Activated CD4-positive, alpha-beta T cell treated with anti-CD3 and anti-CD28 coated beads, Interleukin-2, amount 50 U/mL, for 4 hours (primary cell): ENCODE measurements around the gene SETDB1.

Source experiments
- DNase-seq, 2 experiments: peaks; one replicate each; pipeline ENCODE4 v3.0.0-alpha.2; 2020

Gene SETDB1

GRCh38 chr1:151006327-151007052, 80.3 kb downstream of the SETDB1 start, which contains the start of gene MINDY1:
Gene MINDY1 (minus strand): TSS chr1:151006902. CDS start chr1:151002617, 4,285 bp downstream.
- DNase-seq = peak in 1 of 2 experiments; percentile 8

DNA sequence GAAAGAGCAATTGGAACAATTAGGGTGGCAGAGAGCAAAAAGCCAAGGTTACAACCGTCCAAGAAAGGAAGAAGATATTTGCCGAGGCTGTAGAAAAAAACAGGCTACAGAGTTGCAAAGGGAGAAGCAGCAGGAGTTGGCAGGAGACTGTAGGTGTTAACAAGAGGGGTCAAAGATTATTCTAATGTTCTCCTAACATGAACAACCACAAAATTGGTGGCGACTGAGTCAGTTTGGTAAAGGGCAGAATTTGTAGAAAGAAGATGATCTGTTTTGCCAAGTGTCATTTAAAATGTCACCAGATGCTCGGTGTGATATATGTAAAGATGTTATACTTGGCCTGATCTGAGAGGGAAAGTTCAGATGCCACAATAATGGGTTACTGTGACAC, 81.7 kb downstream of the SETDB1 start:
- no peak for DNase-seq

- peak; percentile 92 to 93 for DNase-seq
These were observed 82.4 kb downstream of the SETDB1 start, which contains the start of gene PRUNE1 for GRCh38 chr1:151008244-151009205. Gene PRUNE1 (plus strand): TSS chr1:151008449. CDS start chr1:151008633, 184 bp downstream.

DNA sequence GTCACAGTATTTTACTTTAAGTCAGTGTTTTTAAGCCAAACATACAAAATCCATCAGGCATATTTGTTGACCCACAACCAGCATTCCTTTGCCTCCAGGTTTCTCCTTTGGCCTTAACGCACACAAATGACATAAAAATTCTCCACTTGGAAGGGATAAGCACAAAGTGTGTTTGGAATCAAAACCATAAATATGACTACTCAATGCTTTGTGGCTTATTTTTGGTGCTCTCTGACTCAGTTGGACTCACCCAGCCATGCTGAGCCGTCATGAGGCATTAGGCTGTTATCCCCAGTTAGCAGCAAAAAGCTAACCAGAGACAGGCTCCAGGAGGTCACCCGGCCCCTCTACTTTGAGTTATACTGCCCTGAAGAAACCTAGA, 83.0 kb downstream of the SETDB1 start:
- DNase-seq = no peak

- DNase-seq = no peak
These were observed 83.6 kb downstream of the SETDB1 start for GRCh38 chr1:151009674-151010345.

- DNase-seq = no peak
These were observed 84.2 kb downstream of the SETDB1 start for GRCh38 chr1:151010346-151010726.

DNA sequence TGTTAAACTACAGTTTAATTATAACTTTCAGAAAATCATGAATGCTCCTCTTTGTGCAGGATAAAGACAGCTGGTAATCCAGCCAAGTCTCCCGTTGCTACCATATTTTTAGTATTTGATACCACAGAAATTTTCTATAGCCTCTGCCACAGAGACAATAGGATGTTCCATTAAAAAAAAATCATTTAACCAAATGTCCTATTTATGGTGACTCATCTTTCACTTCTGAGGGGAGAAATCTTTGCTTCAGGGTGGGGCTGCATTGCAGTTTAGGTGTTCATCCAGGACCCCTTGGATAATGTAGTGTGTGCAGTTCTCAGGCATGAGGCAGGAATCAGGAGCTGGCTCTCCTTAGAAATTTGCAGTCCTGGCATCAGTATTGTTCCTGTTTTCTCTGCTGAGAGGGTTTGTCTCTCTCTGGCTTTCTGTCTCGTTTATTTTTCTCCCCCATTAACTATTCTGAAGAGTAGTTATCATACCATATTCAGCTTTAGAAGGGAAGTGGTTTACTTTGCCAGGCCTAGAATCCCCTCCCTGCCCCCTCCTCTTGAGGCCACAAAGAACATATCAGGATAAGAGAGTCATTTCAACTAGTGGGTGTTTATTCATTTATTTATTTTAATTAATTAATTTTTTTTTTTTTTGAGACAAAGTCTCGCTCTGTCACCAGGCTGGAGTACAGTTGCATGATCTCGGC, 85.1 kb downstream of the SETDB1 start:
- no peak for DNase-seq

DNA sequence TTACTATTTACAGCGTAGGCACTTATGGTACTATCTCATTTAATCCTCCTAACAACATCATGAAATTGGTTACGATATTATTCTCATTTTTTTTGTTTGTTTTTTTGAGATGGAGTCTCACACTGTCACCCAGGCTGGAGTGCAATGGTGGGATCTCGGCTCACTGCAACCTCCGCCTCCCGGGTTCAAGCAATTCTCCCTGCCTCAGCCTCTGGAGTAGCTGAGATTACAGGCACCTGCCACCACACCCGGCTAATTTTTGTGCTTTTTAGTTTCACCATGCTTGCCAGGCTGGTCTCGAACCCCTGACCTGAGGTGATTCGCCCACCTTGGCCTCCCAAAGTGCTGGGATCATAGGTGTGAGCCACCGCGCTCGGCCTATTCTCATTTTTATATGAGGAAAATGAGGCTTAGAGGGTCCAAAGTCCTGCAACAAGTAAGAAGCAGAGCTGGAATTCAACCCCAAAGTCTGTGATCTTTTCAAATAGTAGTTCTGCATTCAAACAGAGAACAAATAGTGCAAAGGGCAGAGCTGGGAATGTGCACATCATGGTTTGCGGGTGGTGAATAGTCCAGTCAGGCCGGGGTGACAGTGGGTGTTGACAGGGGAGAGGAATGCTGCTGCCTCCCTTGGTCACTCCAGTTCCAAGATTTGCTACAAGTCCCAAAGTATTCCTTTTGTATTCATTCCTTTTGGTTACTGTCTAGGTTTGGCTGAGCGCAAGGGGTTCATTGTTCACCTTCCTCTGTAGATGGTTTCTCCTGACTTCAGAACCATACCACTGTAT, 86.7 kb downstream of the SETDB1 start:
- no peak for DNase-seq

DNA sequence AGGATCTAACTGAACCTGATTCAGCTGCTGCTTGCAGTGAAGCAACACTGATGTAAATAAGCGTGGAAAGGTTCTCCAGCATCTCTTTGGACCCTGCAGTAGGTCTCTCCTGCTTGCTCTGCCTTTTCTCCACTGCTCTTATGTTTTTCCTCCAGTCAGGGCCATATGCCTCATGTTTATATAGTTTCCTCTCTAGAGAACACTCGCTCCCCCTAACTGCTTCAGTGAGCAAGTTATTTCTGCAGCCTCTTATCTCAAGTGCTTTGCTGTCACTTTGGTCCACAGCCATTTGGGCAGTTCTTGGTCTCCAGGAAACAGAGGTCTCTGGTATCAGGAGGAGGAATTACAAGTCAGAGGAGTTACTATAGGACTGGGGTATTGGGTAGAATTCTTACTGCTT, 87.4 kb downstream of the SETDB1 start:
- no peak for DNase-seq
